GM12891 (cell line): Measurements from ENCODE around the gene TSEN54.

Experiments used
- POLR2A ChIP-seq: IDR thresholded peaks from 2 replicates; pipeline ENCODE4 v1.6.1; 2011; ENCODE audit warnings: low read depth, low read length, control low read depth
- POLR2AphosphoS5 ChIP-seq: IDR thresholded peaks from 2 replicates; pipeline ENCODE4 v1.6.1; 2011; ENCODE audit warnings: low read depth, low read length, control low read depth
- POU2F2 ChIP-seq: IDR thresholded peaks from 2 replicates; pipeline ENCODE4 v1.6.1; 2011; ENCODE audit warnings: low read depth, mild to moderate bottlenecking, control low read depth, low read length, moderate library complexity
- SPI1 ChIP-seq: IDR thresholded peaks from 2 replicates; pipeline ENCODE4 v1.6.1; 2011; ENCODE audit warnings: low read depth, low read length, control low read depth
- TAF1 ChIP-seq: IDR thresholded peaks from 2 replicates; pipeline ENCODE4 v1.6.1; 2011; ENCODE audit warnings: low read depth, low read length, control low read depth

DNA sequence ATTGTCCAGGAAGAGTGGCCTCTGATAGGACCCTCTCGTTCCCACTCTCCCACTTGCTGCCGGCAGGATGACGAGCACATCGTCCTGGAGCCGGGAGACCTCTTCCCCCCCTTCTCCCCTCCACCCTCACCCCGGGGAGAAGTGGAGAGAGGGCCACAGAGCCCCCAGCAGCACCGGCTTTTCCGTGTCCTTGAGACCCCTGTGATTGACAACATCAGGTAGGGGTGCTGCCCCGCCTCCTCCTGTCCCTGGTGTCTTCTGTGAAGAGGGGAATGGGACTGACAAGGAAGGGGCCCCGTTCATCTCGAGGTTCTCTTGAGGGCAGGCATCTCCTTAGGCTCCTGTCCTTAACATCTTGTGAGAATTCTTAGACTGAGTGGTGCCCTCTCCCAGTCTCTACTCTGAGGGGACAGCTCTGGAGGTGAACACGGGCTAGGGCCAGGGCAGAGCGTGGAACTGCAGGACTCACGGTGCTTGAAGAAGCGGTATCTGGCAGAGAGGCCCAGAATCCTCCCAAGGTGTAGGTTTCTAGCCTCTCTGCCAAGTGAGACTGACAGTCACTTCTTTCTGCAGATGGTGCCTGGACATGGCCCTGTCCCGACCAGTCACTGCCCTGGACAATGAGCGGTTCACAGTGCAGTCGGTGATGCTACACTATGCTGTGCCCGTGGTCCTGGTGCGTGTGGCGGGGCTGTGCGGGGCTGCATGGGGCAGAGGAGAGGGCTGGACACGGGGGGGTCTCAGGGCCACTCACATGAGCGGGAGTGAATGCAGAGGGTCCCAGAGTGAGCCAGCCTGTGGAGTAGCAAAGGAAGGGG, 27.4 kb upstream of the TSEN54 start:
- TF ChIP-seq POLR2AphosphoS5 (no peak), POLR2A (no peak), TAF1 (no peak), SPI1 (no peak), POU2F2 (no peak)
